HepG2 (cell line): Measurements from ENCODE around the gene CR1L. TPM values are rescaled to one million over a fixed set of nuclear protein-coding genes. Genes with fewer than 3 reads are reported as not detected.
A peak's percentile ranks its signal among the peaks of the same experiment; 100 is the strongest.

Experiments used
- FOXJ3 ChIP-seq: sonication (generic); formaldehyde crosslinking; IDR thresholded peaks from 2 replicates; pipeline ENCODE4 v1.4.0; 2020; ENCODE audit warnings: missing genetic modification reagents, mild to moderate bottlenecking, borderline replicate concordance
- JUN ChIP-seq: sonication (generic); formaldehyde crosslinking; IDR thresholded peaks from 2 replicates; pipeline ENCODE4 v1.4.0; 2020; ENCODE audit warnings: mild to moderate bottlenecking, missing genetic modification reagents
- PBX2 ChIP-seq: IDR thresholded peaks from 2 replicates; pipeline ENCODE4 v1.6.1; 2016; ENCODE audit warnings: control low read depth
- PREB ChIP-seq: sonication (generic); formaldehyde crosslinking; IDR thresholded peaks from 2 replicates; pipeline ENCODE4 v1.4.0; 2020; ENCODE audit warnings: missing genetic modification reagents
- RERE ChIP-seq: IDR thresholded peaks from 2 replicates; pipeline ENCODE4 v1.6.1; 2016; ENCODE audit warnings: low read depth, missing genetic modification reagents, missing compliant biosample characterization
- SMAD3 ChIP-seq: sonication (generic); formaldehyde crosslinking; IDR thresholded peaks from 2 replicates; pipeline ENCODE4 v1.4.0; 2020; ENCODE audit warnings: missing genetic modification reagents
- SMAD9 ChIP-seq: sonication (generic); formaldehyde crosslinking; IDR thresholded peaks from 2 replicates; pipeline ENCODE4 v1.5.1; 2020; ENCODE audit warnings: mild to moderate bottlenecking, missing genetic modification reagents
- TBL1XR1 ChIP-seq: fragments of 150-350 bp; IDR thresholded peaks from 2 replicates; pipeline ENCODE4 v1.6.1; 2014; ENCODE audit warnings: borderline replicate concordance, low read length; ENCODE audit not compliant: partially characterized antibody
- TCF7L2 ChIP-seq: IDR thresholded peaks from 2 replicates; pipeline ENCODE4 v1.6.1; 2011; ENCODE audit warnings: mild to moderate bottlenecking, low read depth, low read length, moderate library complexity
- THRA ChIP-seq: sonication (generic); formaldehyde crosslinking; IDR thresholded peaks from 2 replicates; pipeline ENCODE4 v1.4.0; 2020; ENCODE audit warnings: missing genetic modification reagents, borderline replicate concordance
- ZBTB43 ChIP-seq: sonication (generic); formaldehyde crosslinking; conservative IDR thresholded peaks from 2 replicates; pipeline ENCODE4 v1.4.0; 2020; ENCODE audit warnings: missing genetic modification reagents
- ZNF572 ChIP-seq: sonication (generic); formaldehyde crosslinking; IDR thresholded peaks from 2 replicates; pipeline ENCODE4 v1.5.1; 2020; ENCODE audit warnings: mild to moderate bottlenecking, missing genetic modification reagents
- ZNF609 ChIP-seq: sonication (generic); formaldehyde crosslinking; IDR thresholded peaks from 2 replicates; pipeline ENCODE4 v1.4.0; 2020; ENCODE audit warnings: mild to moderate bottlenecking, missing genetic modification reagents, borderline replicate concordance
- polyA plus RNA-seq, 8 experiments: library from polyadenylated mRNA; depleted of rRNA in 3 of 8; stranded (reverse) in 7 of 8; unstranded in 1 of 8; fragments of >200 nt; fragmentation: Illumina TruSeq in 4 of 8; extraction: Trizol in 4 of 8; gene quantifications; 2 replicates each; pipeline versions ENCODE4 v1.2.1 to v1.2.3, GENCODE V29; 2011 to 2016; ENCODE audit warnings: low read depth in 4 of 8, missing spikeins in 1 of 8, mixed read lengths in 1 of 8; ENCODE audit not compliant: insufficient read depth in 1 of 8
- total RNA-seq, 5 experiments: library from RNA; depleted of rRNA; stranded (reverse); fragments of >200 nt; fragmentation: Illumina TruSeq; extraction: Trizol; gene quantifications; 2 replicates each; pipeline ENCODE4 v1.2.3, GENCODE V29; 2016; ENCODE audit warnings: low read depth in 1 of 5

CR1L gene
- total and polyA plus RNA-seq, 2 of the 13 experiments (the other 11 are each of a cell fraction or from before 2014, with no cell fraction given), result not detected

GRCh38 chr1:207603777-207604176 lies 41.2 kb upstream of the CR1L start (continued):
- peak; percentile 96 for TF ChIP-seq FOXJ3 (CRISPR knock-in tag)
- TF ChIP-seq SMAD9 (CRISPR knock-in tag), result no peak
- TF ChIP-seq PBX2 (CRISPR knock-in tag), result peak; percentile 55; the same call in 1 of the 2 replicates
- peak; percentile 94 for TF ChIP-seq TBL1XR1
- peak; percentile 98 for TF ChIP-seq THRA (CRISPR knock-in tag)
- TF ChIP-seq RERE (CRISPR knock-in tag), result peak; percentile 95
- TF ChIP-seq TCF7L2, result peak; percentile 60
- no peak for TF ChIP-seq ZNF572 (CRISPR knock-in tag)
- TF ChIP-seq SMAD3, result peak; percentile 71; the same call in 1 of the 2 replicates
- peak; percentile 81 for TF ChIP-seq JUN
- no peak for TF ChIP-seq PREB (CRISPR knock-in tag)
- TF ChIP-seq ZBTB43 (CRISPR knock-in tag), result 0 out of 2 replicates have a peak, but pooled peaks have one; percentile 62
- TF ChIP-seq ZNF609 (CRISPR knock-in tag), result peak; percentile 95
